ENCODE measurements around the gene IQCM.

GRCh38 chr4:149785696-149786431 lies 29.8 kb downstream of the IQCM start:
- TF ChIP-seq CTCF (conservative IDR thresholded peaks at IDR 0.05; ENCODE audit: low read length) (no peak), EZH2phosphoT487 (IDR thresholded peaks at IDR 0.05; ENCODE audit: borderline replicate concordance) (no peak)

Data from Loucy (cell line).